ENCODE results near the gene TBC1D5. TPM values are rescaled to one million over a fixed set of nuclear protein-coding genes. Genes with fewer than 3 reads are reported as not detected.
A peak's percentile ranks its signal among the peaks of the same experiment; 100 is the strongest.

The TBC1D5 gene
- total and polyA plus RNA-seq, 2 of the 4 experiments (the other 2 are of a cell fraction) = 16.4 to 57.0 TPM

DNA sequence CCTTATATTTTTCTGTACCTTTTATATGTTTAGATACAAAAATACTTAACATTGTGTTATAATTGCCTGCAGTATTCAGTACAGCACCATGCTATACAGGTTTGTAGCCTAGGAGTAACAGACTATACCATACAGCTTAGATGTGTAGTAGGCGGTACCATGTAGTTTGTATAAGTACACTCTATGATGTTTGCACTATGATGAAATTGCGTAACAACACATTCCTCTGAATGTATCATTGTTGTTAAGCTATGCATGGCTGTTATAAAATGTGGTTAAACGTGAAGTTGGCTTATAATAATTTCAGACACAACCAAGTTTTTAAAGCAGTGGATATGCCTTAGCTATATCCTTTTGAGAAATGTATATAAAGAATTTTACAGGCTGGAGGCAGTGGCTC lies 529.3 kb downstream of the TBC1D5 start:
- Histone ChIP-seq H3K56ac (ENCODE audit: extremely low read depth, insufficient read depth, low read length) (no peak overlapping the region), H3K9ac (ENCODE audit: low read depth, low read length) (no peak overlapping the region), H2BK15ac (ENCODE audit: low read depth, low read length) (no peak overlapping the region), H3K4me3 (ENCODE audit: insufficient read depth, low read depth, low read length) (no peak overlapping the region), H2BK120ac (ENCODE audit: low read depth, low read length) (no peak overlapping the region), H4K91ac (ENCODE audit: insufficient read depth, low read depth, low read length) (no peak overlapping the region), H3K36me3 (ENCODE audit: control insufficient read depth, insufficient read depth, low read length) (no peaks in the 10 kb centered on the region), H3K4me1 (ENCODE audit: control insufficient read depth, insufficient read depth, low read length) (peaks cover 3% of the 10 kb centered on the region; the same call in 1 of the 2 replicates), H3K14ac (replicated peaks; ENCODE audit: low read depth, low read length) (no peak overlapping the region), H3K4me2 (ENCODE audit: low read depth, low read length) (no peak overlapping the region), H3K9me1 (ENCODE audit: insufficient read depth, low read length) (no peaks in the 10 kb centered on the region), H2AFZ (replicated peaks; ENCODE audit: low read length, poor library complexity) (no peak overlapping the region), H3K9me3 (ENCODE audit: control insufficient read depth, insufficient read depth, low read length) (no peaks in the 10 kb centered on the region), H3K27ac (ENCODE audit: insufficient read depth, low read length) (no peak overlapping the region), H3K27me3 (ENCODE audit: control insufficient read depth, insufficient read depth, low read length) (no peaks in the 10 kb centered on the region), H3K23ac (ENCODE audit: low read depth, low read length) (no peak overlapping the region), H2BK20ac (ENCODE audit: low read depth, low read length) (no peak overlapping the region), H2AK9ac (replicated peaks; ENCODE audit: low read depth, low read length, poor library complexity) (no peak overlapping the region), H3K18ac (ENCODE audit: low read depth, low read length) (no peak overlapping the region), H4K5ac (ENCODE audit: low read depth, low read length) (no peak overlapping the region), H3K79me1 (ENCODE audit: low read depth in 1 of 2, low read length in 2 of 2) (no peaks in the 10 kb centered on the region), H4K20me1 (ENCODE audit: insufficient read depth, low read length) (no peaks in the 10 kb centered on the region), H4K8ac (ENCODE audit: low read depth in 2 of 2, low read length in 2 of 2) (no peak overlapping the region), H2AK5ac (ENCODE audit: low read depth, low read length) (no peak overlapping the region), H3K4ac (ENCODE audit: low read depth, low read length) (no peak overlapping the region), H2BK5ac (ENCODE audit: low read depth, low read length, poor library complexity, severe bottlenecking) (no peak overlapping the region)
- dilution Hi-C loops (cut with HindIII; ENCODE audit: low sequenced_read_pairs, unreplicated experiment) (no loop called here), intact Hi-C loops (cut with micrococcal nuclease) (no loop called here), in situ Hi-C loops (cut with MboI; ENCODE audit: low sequenced_read_pairs) (no loop called here)
- CTCF ChIA-PET = interaction anchor here (0.9 to 2.5 kb wide), 2 partner anchors 18 to 29 kb away, joined by 3 to 10 read pairs; no protein-coding TSS in a partner anchor
- POLR2A ChIA-PET (ENCODE audit: unreplicated experiment) = no interaction called here
- BruUV-seq (replicated peaks) = no TSS peak
- TF ChIP-seq ELK1 (IDR thresholded peaks at IDR 0.05; ENCODE audit: borderline replicate concordance, low read depth, low read length) (no peak), BHLHE40 (IDR thresholded peaks at IDR 0.05; ENCODE audit: low read depth, low read length) (no peak), CHD1 (IDR thresholded peaks at IDR 0.05; ENCODE audit: low read depth, low read length) (no peak), CEBPB (IDR thresholded peaks at IDR 0.05; ENCODE audit: low read depth, low read length) (peak; percentile 98)
- DNase-seq (peak; percentile 65), ATAC-seq (ENCODE audit: low read depth) (peak; percentile 66)
- WGBS, 2 experiments (ENCODE audit: extremely low coverage in 2 of 2, insufficient read length in 1 of 2) = no CpG with 5 or more reads among the region's 3 CpGs

All from IMR-90 (cell line).